Tibial nerve (tissue), 4 donors: ENCODE data around the gene MGAT4D. TPM values are rescaled to one million over a fixed set of nuclear protein-coding genes. Genes with fewer than 3 reads are reported as not detected.
A peak's percentile ranks its signal among the peaks of the same experiment; 100 is the strongest.
"Not testable (repeated sequence)": the region's sequence is repeated elsewhere in the genome, so short reads cannot be mapped to it uniquely, and the experiment has no call there.

Experiments used
- DNase-seq, 2 donors: peaks; one replicate each; pipeline ENCODE4 v3.0.0-alpha.2; 2019; ENCODE audit warnings: low spot score in 2 of 2
- H3K27ac ChIP-seq, 4 donors: fragments of 200-600 bp; sonication (generic) in 3 of 4; one replicate each; pipeline ENCODE4 v1.5.1; 2017 to 2019; ENCODE audit warnings: mild to moderate bottlenecking in 1 of 4
- H3K27me3 ChIP-seq, 2 donors: fragments of 200-600 bp; sonication (generic) in 1 of 2; one replicate each; pipeline versions ENCODE4 v1.5.1 to v1.6.0; 2017 to 2019
- H3K36me3 ChIP-seq, 3 donors: fragments of 200-600 bp; sonication (generic); one replicate each; pipeline ENCODE4 v1.5.1; 2018 to 2019
- H3K4me1 ChIP-seq, 4 donors: fragments of 200-600 bp; sonication (generic) in 3 of 4; one replicate each; pipeline ENCODE4 v1.5.1; 2017 to 2019
- H3K4me3 ChIP-seq, 4 donors: fragments of 200-600 bp; sonication (generic) in 3 of 4; one replicate each; pipeline ENCODE4 v1.5.1; 2017 to 2019; ENCODE audit warnings: mild to moderate bottlenecking in 1 of 4, moderate library complexity in 1 of 4
- H3K9me3 ChIP-seq, 4 donors: fragments of 200-600 bp; sonication (generic) in 3 of 4; one replicate each; pipeline ENCODE4 v1.5.1; 2017 to 2019
- CTCF ChIP-seq, 5 experiments: fragments of 200-600 bp in 3 of 5; fragments of 450-650 bp in 2 of 5; sonication (generic) in 3 of 5; IDR thresholded peaks; one replicate each; pipeline ENCODE4 v1.5.1; 2016 to 2019; ENCODE audit warnings: antibody characterized with exemption in 5 of 5, mild to moderate bottlenecking in 3 of 5, moderate library complexity in 2 of 5
- EP300 ChIP-seq, 2 donors: sonication (generic); formaldehyde crosslinking; IDR thresholded peaks; one replicate each; pipeline ENCODE4 v1.6.1; 2017; ENCODE audit warnings: antibody characterized with exemption in 2 of 2, mild to moderate bottlenecking in 1 of 2
- POLR2A ChIP-seq, 2 donors: fragments of 450-650 bp; IDR thresholded peaks; one replicate each; pipeline ENCODE4 v1.6.1; 2017; ENCODE audit warnings: antibody characterized with exemption in 2 of 2, mild to moderate bottlenecking in 2 of 2, moderate library complexity in 2 of 2
- WGBS, 2 donors: methylation state at CpG; one replicate each; pipeline ENCODE4 v1.1.5; 2018; 5-methylcytosine and 5-hydroxymethylcytosine counted together
- total RNA-seq, 4 donors: library from RNA; depleted of rRNA; stranded (reverse); fragments of >200 nt; gene quantifications; one replicate each; pipeline ENCODE4 v1.1.0, GENCODE V29; 2016

The MGAT4D gene
- total RNA-seq, 4 donors from 2014 or later, result 0.22 TPM; not detected in 3

DNA sequence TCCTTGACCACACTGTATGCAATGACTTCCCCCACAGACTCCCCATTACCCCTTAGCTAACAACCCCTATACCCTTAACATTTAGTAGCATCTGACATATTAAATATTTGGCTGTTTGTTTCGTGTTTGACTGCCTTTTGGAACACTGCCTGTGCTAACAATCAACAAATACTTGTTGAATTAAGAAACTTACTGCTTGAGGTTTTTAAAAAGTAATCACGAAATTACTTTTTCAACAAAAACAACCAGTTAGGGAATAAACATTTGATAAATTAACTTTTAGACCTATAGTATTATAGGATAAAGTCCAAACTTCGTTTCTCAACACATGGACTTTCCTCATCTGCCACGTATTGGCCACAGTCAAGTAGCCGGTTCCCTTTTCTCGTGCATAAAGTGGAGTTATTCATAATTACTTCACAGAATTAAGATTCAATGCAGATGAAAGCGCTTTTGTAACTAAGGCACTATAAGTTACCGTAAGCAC is 25.3 kb upstream of the MGAT4D start:
- H3K4me3 ChIP-seq, result peak overlapping the region; percentile 37 to 88 (median 78)
- WGBS, 2 donors, result 9 to 11% methylated on average over 8 of the region's 8 CpGs
- H3K9me3 ChIP-seq, result no peaks in the 10 kb centered on the region
- TF ChIP-seq CTCF (IDR thresholded peaks at IDR 0.05), result no peak
- TF ChIP-seq POLR2A (IDR thresholded peaks at IDR 0.05), result no peak
- TF ChIP-seq EP300 (IDR thresholded peaks at IDR 0.05), result no peak
- H3K27me3 ChIP-seq, result no peaks in the 10 kb centered on the region
- H3K27ac ChIP-seq, result peak overlapping the region; percentile 73 to 91 (median 83)
- DNase-seq, result no peak
- H3K4me1 ChIP-seq, result peaks cover 0 to 27% (median 5%) of the 10 kb centered on the region in 4 donors
- peaks cover 0 to 11% (median 4%) of the 10 kb centered on the region in 3 donors for H3K36me3 ChIP-seq

DNA sequence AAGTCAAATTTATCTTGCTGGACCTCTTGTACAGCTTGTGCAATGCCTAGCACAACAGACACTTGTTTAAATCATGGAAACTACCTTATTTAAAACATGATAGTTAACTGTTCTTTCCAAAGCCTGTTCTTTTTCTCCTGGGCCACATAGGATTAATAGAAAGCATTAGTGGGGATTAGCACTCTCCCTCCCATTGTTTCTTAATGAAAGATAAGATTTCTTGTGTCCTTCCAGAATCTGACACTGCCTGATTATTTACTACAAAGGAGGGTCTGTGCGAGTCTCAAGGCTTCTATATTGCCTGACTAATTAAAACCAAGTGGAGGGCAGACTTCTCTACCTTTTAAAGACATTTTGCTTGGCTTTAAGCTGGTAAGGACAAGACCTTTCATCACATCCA is 17.3 kb upstream of the MGAT4D start:
- H3K4me1 ChIP-seq, result no peaks in the 10 kb centered on the region
- DNase-seq, result no peak
- H3K36me3 ChIP-seq, result no peaks in the 10 kb centered on the region
- no peak overlapping the region for H3K27ac ChIP-seq
- H3K9me3 ChIP-seq, result no peaks in the 10 kb centered on the region
- no peak for TF ChIP-seq CTCF (IDR thresholded peaks at IDR 0.05)
- no peak for TF ChIP-seq EP300 (IDR thresholded peaks at IDR 0.05)
- TF ChIP-seq POLR2A (IDR thresholded peaks at IDR 0.05), result no peak
- H3K4me3 ChIP-seq, result no peak overlapping the region
- 11 to 33% methylated on average over 1 of the region's 1 CpG for WGBS, 2 donors
- no peaks in the 10 kb centered on the region for H3K27me3 ChIP-seq

DNA sequence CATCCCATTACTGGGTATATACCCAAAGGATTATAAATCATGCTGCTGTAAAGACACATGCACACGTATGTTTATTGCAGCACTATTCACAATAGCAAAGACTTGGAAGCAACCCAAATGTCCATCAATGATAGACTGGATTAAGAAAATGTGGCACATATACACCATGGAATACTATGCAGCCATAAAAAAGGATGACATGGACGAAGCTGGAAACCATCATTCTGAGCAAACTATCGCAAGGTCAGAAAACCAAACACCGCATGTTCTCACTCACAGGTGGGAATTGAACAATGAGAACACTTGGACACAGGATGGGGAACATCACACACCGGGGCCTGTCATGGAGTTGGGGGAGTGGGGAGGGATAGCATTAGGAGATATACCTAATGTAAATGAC is 15.7 kb upstream of the MGAT4D start:
- not testable (repeated sequence) for H3K27ac ChIP-seq

GRCh38 chr4:140504261-140504660 is 6.2 kb upstream of the MGAT4D start:
- H3K27ac ChIP-seq, result no peak overlapping the region
- DNase-seq, result no peak
- H3K9me3 ChIP-seq, result peaks cover 0 to 5% (median 0%) of the 10 kb centered on the region in 4 donors
- peaks cover 0 to 25% of the 10 kb centered on the region in 2 donors for H3K27me3 ChIP-seq
- H3K36me3 ChIP-seq, result no peaks in the 10 kb centered on the region
- no peak for TF ChIP-seq POLR2A (IDR thresholded peaks at IDR 0.05)
- no peak for TF ChIP-seq CTCF (IDR thresholded peaks at IDR 0.05)
- TF ChIP-seq EP300 (IDR thresholded peaks at IDR 0.05), result no peak
- H3K4me3 ChIP-seq, result no peak overlapping the region
- H3K4me1 ChIP-seq, result no peaks in the 10 kb centered on the region

More for the DNA sequence above, 15.7 kb upstream of the MGAT4D start:
- H3K4me1 ChIP-seq, H3K36me3 ChIP-seq, H3K4me3 ChIP-seq, H3K27me3 ChIP-seq, DNase-seq, H3K9me3 ChIP-seq: not testable (repeated sequence)
- WGBS, 2 donors, result 94 to 97% methylated on average over 5 of the region's 5 CpGs

GRCh38 chr4:140499391-140499790 is 1.3 kb upstream of the MGAT4D start:
- H3K36me3 ChIP-seq, result no peaks in the 10 kb centered on the region
- DNase-seq, result no peak
- TF ChIP-seq EP300 (IDR thresholded peaks at IDR 0.05) (no peak), CTCF (IDR thresholded peaks at IDR 0.05) (no peak), POLR2A (IDR thresholded peaks at IDR 0.05) (no peak)
- no peak overlapping the region for H3K4me3 ChIP-seq
- no peaks in the 10 kb centered on the region for H3K9me3 ChIP-seq
- WGBS, 2 donors, result 87 to 88% methylated on average over 4 of the region's 4 CpGs
- H3K27me3 ChIP-seq, result peaks cover 0 to 65% of the 10 kb centered on the region in 2 donors
- H3K4me1 ChIP-seq, result peaks cover 0 to 9% (median 0%) of the 10 kb centered on the region in 4 donors
- H3K27ac ChIP-seq, result no peak overlapping the region

GRCh38 chr4:140497405-140497746 is 717 bp downstream of the MGAT4D start:
- H3K4me3 ChIP-seq, result peak overlapping the region in 1 of 4 donors; percentile 36
- no peaks in the 10 kb centered on the region for H3K36me3 ChIP-seq
- TF ChIP-seq CTCF (IDR thresholded peaks at IDR 0.05) (no peak), POLR2A (IDR thresholded peaks at IDR 0.05) (no peak), EP300 (IDR thresholded peaks at IDR 0.05) (no peak)
- peaks cover 0 to 57% of the 10 kb centered on the region in 2 donors for H3K27me3 ChIP-seq
- peaks cover 0 to 9% (median 0%) of the 10 kb centered on the region in 4 donors for H3K4me1 ChIP-seq
- no peaks in the 10 kb centered on the region for H3K9me3 ChIP-seq
- H3K27ac ChIP-seq, result no peak overlapping the region
- no peak for DNase-seq
- 82 to 85% methylated on average over 11 of the region's 11 CpGs for WGBS, 2 donors
